Measurements from ENCODE around the gene CREG1. TPM values are rescaled to one million over a fixed set of nuclear protein-coding genes. Genes with fewer than 3 reads are reported as not detected.

The CREG1 gene
- total and polyA plus RNA-seq, 2 of the 8 experiments (the other 6 are each of a cell fraction or from before 2014, with no cell fraction given) = 29.8 to 30.1 TPM

DNA sequence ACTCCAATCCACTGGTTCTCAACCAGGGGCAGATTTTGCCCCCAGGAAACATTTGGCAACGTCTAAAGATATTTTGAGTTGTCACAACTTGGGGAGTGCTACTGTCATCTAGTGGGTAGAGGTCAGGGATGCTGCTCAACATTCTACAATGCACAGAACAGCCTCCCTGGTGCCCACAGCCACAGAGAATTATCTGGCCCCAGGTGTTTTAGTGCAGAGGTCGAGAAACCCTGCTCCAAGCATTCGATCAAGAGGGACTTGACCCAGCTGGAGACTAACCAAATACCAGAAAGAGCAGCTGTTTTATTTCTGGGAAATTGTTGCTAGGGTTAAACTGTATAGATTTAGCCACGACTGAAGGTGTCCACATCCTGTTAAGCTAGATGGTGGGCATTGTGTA, 54.5 kb downstream of the CREG1 start:
- Histone ChIP-seq H3K4me1 (replicated peaks in 1 of 4; ENCODE audit: control insufficient read depth in 3 of 4, insufficient read depth in 4 of 4, low read length in 3 of 4) (peaks cover 4 to 11% (median 8%) of the 10 kb centered on the region in 4 experiments; a peak in 5 of 7 replicates), H3K27me3 (replicated peaks in 1 of 4; ENCODE audit: control insufficient read depth in 3 of 4, extremely low read depth in 1 of 4, insufficient read depth in 3 of 4, low read length in 3 of 4) (peaks cover 0 to 2% (median 0%) of the 10 kb centered on the region in 4 experiments; a peak in 1 of 7 replicates), H3K36me3 (ENCODE audit: control insufficient read depth in 2 of 4, insufficient read depth in 4 of 4, low read length in 3 of 4) (no peaks in the 10 kb centered on the region), H3K56ac (replicated peaks; ENCODE audit: insufficient read length, low read depth, low read length) (no peak overlapping the region), H2BK120ac (replicated peaks; ENCODE audit: low read depth, low read length) (no peak overlapping the region), H3K23me2 (ENCODE audit: low read depth, low read length) (no peaks in the 10 kb centered on the region), H4K20me1 (replicated peaks in 1 of 2; ENCODE audit: control insufficient read depth in 1 of 2, insufficient read depth in 2 of 2, low read length in 2 of 2) (no peaks in the 10 kb centered on the region), H2AK5ac (ENCODE audit: low read depth, low read length) (no peak overlapping the region), H3K9ac (replicated peaks in 1 of 4; ENCODE audit: extremely low read depth in 1 of 4, low read depth in 3 of 4, low read length in 3 of 4) (no peak overlapping the region), H2AFZ (ENCODE audit: low read length) (no peak overlapping the region), H3K18ac (ENCODE audit: extremely low read depth, low read length) (no peak overlapping the region), H4K8ac (ENCODE audit: extremely low read depth, insufficient read depth, low read length) (no peak overlapping the region), H3K4me2 (ENCODE audit: insufficient read depth in 1 of 2, low read depth in 2 of 2, low read length in 2 of 2) (no peak overlapping the region), H3K9me3 (ENCODE audit: insufficient read depth in 2 of 2, low read depth in 1 of 2, low read length in 1 of 2) (no peaks in the 10 kb centered on the region), H2BK15ac (ENCODE audit: low read length) (no peak overlapping the region), H3K4me3 (ENCODE audit: extremely low read depth in 1 of 4, insufficient read depth in 2 of 4, low read depth in 3 of 4, low read length in 4 of 4) (no peak overlapping the region), H2BK20ac (ENCODE audit: low read length) (no peak overlapping the region), H3K27ac (ENCODE audit: low read depth, low read length) (no peak overlapping the region), H3K23ac (ENCODE audit: insufficient read length) (no peak overlapping the region), H4K5ac (ENCODE audit: insufficient read length, low read depth, low read length) (no peak overlapping the region), H3K4ac (replicated peaks; ENCODE audit: insufficient read length, low read depth, low read length) (no peak overlapping the region), H3K79me1 (ENCODE audit: low read depth, low read length) (no peaks in the 10 kb centered on the region), H2BK5ac (ENCODE audit: low read depth, low read length) (no peak overlapping the region), H3K14ac (ENCODE audit: insufficient read length) (no peak overlapping the region), H2BK12ac (ENCODE audit: low read depth, low read length) (no peak overlapping the region), H3K79me2 (ENCODE audit: control insufficient read depth in 1 of 2, insufficient read depth in 2 of 2, low read length in 2 of 2) (no peaks in the 10 kb centered on the region), H4K91ac (replicated peaks; ENCODE audit: insufficient read length, low read length) (no peak overlapping the region)
- 74% methylated on average over 4 of the region's 4 CpGs; no CpG with 5 or more reads in 1 of the 2 experiments for WGBS, 2 experiments (ENCODE audit: extremely low coverage in 1 of 2, insufficient coverage in 1 of 2, insufficient read length in 1 of 2, insufficient replicate concordance in 2 of 2, low coverage in 1 of 2, low lambda C conversion rate in 2 of 2, missing lambda C conversion rate in 1 of 2)
- no peak for TF ChIP-seq JUND (IDR thresholded peaks at IDR 0.05; ENCODE audit: low read length)
- no peak for TF ChIP-seq CREB1 (IDR thresholded peaks at IDR 0.05)
- no peak for TF ChIP-seq NANOG (IDR thresholded peaks at IDR 0.05; ENCODE audit: insufficient read depth, low read depth, low read length, poor library complexity, severe bottlenecking)
- ChIA-PET CTCF (ENCODE audit: partially characterized antibody) (interaction anchor here (1.3 to 2.2 kb wide), 5 partner anchors 29 to 90 kb away, joined by 3 to 11 read pairs (median 4); no protein-coding TSS in a partner anchor), POLR2A (ENCODE audit: partially characterized antibody) (interaction anchor here (1.9 kb wide), 1 partner anchor 10 kb away, joined by 5 read pairs; no protein-coding TSS in a partner anchor)
- FAIRE-seq = no peak
- DNase-seq (ENCODE audit: low read depth in 1 of 2, low spot score in 2 of 2) = peak in 1 of 2 experiments; percentile 10

Measured in H1 (cell line).